Testis (tissue), 2 donors: ENCODE measurements around the gene CALY.

Experiments used
- CTCF ChIP-seq, 3 experiments: fragments of 450-650 bp in 2 of 3; fragments of 200-600 bp in 1 of 3; sonication (generic) in 1 of 3; IDR thresholded peaks; one replicate each; pipeline ENCODE4 v1.5.1; 2016 to 2019; ENCODE audit warnings: antibody characterized with exemption in 3 of 3, mild to moderate bottlenecking in 2 of 3, moderate library complexity in 1 of 3
- POLR2A ChIP-seq: fragments of 450-650 bp; IDR thresholded peaks from one replicate; pipeline ENCODE4 v1.6.1; 2017; ENCODE audit warnings: antibody characterized with exemption, mild to moderate bottlenecking, moderate library complexity

GRCh38 chr10:133314911-133315310 is 21.8 kb downstream of the CALY start:
- TF ChIP-seq CTCF (IDR thresholded peaks at IDR 0.05) (no peak), POLR2A (no peak)
